Suprapubic skin (tissue), 4 donors: Measurements from ENCODE around the gene CPEB3. TPM values are rescaled to one million over a fixed set of nuclear protein-coding genes. Genes with fewer than 3 reads are reported as not detected.

Experiments
- DNase-seq, 2 donors: peaks; one replicate each; pipeline ENCODE4 v3.0.0-alpha.2; 2019; ENCODE audit warnings: low spot score in 2 of 2
- H3K27ac ChIP-seq: fragments of 200-600 bp; sonication (generic); one replicate; pipeline ENCODE4 v1.5.1; 2019
- H3K27me3 ChIP-seq: fragments of 200-600 bp; sonication (generic); one replicate; pipeline ENCODE4 v1.5.1; 2019
- H3K36me3 ChIP-seq: fragments of 200-600 bp; sonication (generic); one replicate; pipeline ENCODE4 v1.5.1; 2019
- H3K4me1 ChIP-seq: fragments of 200-600 bp; sonication (generic); one replicate; pipeline ENCODE4 v1.5.1; 2019
- H3K4me3 ChIP-seq: fragments of 200-600 bp; sonication (generic); one replicate; pipeline ENCODE4 v1.5.1; 2019; ENCODE audit warnings: mild to moderate bottlenecking
- H3K9me3 ChIP-seq: fragments of 200-600 bp; sonication (generic); one replicate; pipeline ENCODE4 v1.5.1; 2019
- EP300 ChIP-seq: sonication (generic); formaldehyde crosslinking; IDR thresholded peaks from one replicate; pipeline ENCODE4 v1.6.1; 2017; ENCODE audit warnings: antibody characterized with exemption
- POLR2A ChIP-seq, 2 donors: fragments of 450-650 bp; IDR thresholded peaks; one replicate each; pipeline ENCODE4 v1.6.1; 2017; ENCODE audit warnings: antibody characterized with exemption in 2 of 2, mild to moderate bottlenecking in 2 of 2, moderate library complexity in 2 of 2
- POLR2AphosphoS5 ChIP-seq, 3 donors: sonication (generic); formaldehyde crosslinking; IDR thresholded peaks; one replicate each; pipeline ENCODE4 v1.6.1; 2017; ENCODE audit warnings: antibody characterized with exemption in 3 of 3
- WGBS: methylation state at CpG from one replicate; pipeline ENCODE4 v1.1.5; 2018; 5-methylcytosine and 5-hydroxymethylcytosine counted together
- total RNA-seq, 4 donors: library from RNA; depleted of rRNA; stranded (reverse); fragments of >200 nt; gene quantifications; one replicate each; pipeline ENCODE4 v1.1.0, GENCODE V29; 2016
- TF ChIP-seq, protein P1 (sequence below), 2 donors: fragments of 200-600 bp in 1 of 2; fragments of 450-650 bp in 1 of 2; sonication (generic) in 1 of 2; IDR thresholded peaks; one replicate each; pipeline ENCODE4 v1.5.1; 2016 to 2019; ENCODE audit warnings: antibody characterized with exemption in 2 of 2, mild to moderate bottlenecking in 1 of 2, moderate library complexity in 1 of 2

The CPEB3 gene
- total RNA-seq, 4 donors from 2014 or later = 7.8 to 19.2 (median 10.4) TPM

DNA sequence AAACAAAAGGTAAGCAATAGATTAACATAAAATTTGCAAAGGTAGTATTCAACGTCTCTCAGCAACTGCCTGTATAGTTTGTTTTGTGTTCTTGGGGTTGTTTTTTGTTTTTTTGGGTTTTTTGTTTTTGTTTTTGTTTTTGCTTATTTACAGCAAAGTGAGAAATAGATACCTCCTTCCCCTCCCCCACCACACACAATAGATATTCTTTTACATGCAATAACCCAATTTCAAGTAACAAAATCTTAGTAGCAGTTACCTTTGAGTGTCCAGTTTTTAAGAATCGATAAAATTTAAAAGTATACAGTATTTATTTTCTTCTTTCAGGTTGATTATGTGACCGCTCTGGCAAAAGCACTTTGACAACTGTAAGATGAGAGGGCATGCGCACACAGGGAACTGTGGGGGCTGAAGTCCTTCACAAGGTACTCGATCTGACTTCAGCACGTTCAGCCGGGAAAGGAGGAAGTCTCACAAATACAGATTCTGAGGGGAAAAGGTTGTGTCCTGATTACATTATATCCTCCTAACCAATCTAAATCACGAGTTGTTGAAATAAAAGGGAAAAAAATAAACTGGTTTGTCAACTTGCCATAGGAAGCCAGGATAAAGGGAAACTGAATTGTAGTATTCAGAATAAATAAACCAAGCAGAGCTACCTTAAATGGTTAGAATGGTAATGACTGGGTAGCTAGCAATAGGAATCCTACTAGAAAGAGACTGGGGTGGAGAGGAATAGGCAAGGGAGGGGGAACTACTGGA, 47.8 kb downstream of the CPEB3 start:
- Histone ChIP-seq H3K36me3 (no peaks in the 10 kb centered on the region), H3K27me3 (no peaks in the 10 kb centered on the region), H3K4me3 (peak overlapping the region; percentile 35), H3K9me3 (no peaks in the 10 kb centered on the region), H3K27ac (peak overlapping the region; percentile 1), H3K4me1 (peaks cover 48% of the 10 kb centered on the region)
- TF ChIP-seq, protein P1, sequence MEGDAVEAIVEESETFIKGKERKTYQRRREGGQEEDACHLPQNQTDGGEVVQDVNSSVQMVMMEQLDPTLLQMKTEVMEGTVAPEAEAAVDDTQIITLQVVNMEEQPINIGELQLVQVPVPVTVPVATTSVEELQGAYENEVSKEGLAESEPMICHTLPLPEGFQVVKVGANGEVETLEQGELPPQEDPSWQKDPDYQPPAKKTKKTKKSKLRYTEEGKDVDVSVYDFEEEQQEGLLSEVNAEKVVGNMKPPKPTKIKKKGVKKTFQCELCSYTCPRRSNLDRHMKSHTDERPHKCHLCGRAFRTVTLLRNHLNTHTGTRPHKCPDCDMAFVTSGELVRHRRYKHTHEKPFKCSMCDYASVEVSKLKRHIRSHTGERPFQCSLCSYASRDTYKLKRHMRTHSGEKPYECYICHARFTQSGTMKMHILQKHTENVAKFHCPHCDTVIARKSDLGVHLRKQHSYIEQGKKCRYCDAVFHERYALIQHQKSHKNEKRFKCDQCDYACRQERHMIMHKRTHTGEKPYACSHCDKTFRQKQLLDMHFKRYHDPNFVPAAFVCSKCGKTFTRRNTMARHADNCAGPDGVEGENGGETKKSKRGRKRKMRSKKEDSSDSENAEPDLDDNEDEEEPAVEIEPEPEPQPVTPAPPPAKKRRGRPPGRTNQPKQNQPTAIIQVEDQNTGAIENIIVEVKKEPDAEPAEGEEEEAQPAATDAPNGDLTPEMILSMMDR (IDR thresholded peaks at IDR 0.05) = no peak
- TF ChIP-seq POLR2AphosphoS5 (IDR thresholded peaks at IDR 0.05) = no peak
- no peak for TF ChIP-seq EP300
- 6% methylated on average over 8 of the region's 8 CpGs for WGBS
- DNase-seq = no peak

DNA sequence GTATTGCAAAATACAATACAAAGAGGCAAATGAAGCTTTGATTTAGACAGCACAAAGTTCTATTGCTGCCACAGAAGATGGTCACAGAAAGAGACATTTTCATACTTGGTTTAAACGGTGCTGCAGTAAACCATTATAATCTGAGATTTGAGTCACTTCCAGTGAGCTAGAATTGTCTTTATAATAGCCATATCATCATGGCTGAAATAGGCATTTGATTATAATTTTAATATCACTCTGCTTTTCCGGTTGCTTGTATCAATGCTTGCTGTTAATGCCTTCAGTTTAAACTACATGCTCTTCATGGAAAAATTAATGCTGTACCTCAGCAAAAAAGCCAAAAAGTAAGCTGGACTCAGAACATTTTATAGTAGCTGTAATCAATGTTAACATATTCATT, 48.5 kb downstream of the CPEB3 start:
- Histone ChIP-seq H3K36me3 (no peaks in the 10 kb centered on the region), H3K27ac (no peak overlapping the region), H3K4me1 (peaks cover 55% of the 10 kb centered on the region), H3K4me3 (no peak overlapping the region), H3K9me3 (no peaks in the 10 kb centered on the region), H3K27me3 (no peaks in the 10 kb centered on the region)
- DNase-seq = no peak
- no peak for TF ChIP-seq POLR2A (IDR thresholded peaks at IDR 0.05)
- no peak for TF ChIP-seq POLR2AphosphoS5 (IDR thresholded peaks at IDR 0.05)
- TF ChIP-seq EP300 = no peak
- TF ChIP-seq, protein P1 (IDR thresholded peaks at IDR 0.05) = no peak
- 53% methylated on average over 2 of the region's 2 CpGs for WGBS

DNA sequence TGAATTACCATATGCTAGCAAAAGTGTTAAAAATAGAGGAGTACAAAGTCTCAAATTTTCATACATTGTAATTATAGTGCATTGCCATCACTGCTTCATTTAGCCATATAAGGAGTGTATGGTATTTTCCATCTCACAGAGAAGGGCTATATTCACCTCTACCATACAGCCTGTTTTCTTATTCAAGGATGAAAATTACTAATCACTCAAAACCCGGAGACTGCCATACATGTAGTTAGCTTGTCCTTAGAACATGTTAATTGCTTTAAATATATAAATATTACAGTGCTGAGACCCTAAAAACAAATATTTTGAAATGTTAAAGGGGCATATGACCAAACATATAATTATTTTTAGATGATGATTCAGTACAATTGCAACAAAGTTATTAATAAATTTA, 49.4 kb downstream of the CPEB3 start:
- DNase-seq = no peak
- 26% methylated on average over 1 of the region's 1 CpG for WGBS
- Histone ChIP-seq H3K9me3 (no peaks in the 10 kb centered on the region), H3K27ac (peak overlapping the region; percentile 95), H3K27me3 (no peaks in the 10 kb centered on the region), H3K36me3 (no peaks in the 10 kb centered on the region), H3K4me3 (peak overlapping the region; percentile 91), H3K4me1 (peaks cover 56% of the 10 kb centered on the region)
- no peak for TF ChIP-seq POLR2AphosphoS5 (IDR thresholded peaks at IDR 0.05)
- TF ChIP-seq, protein P1 (IDR thresholded peaks at IDR 0.05) = no peak
- TF ChIP-seq EP300 = no peak

DNA sequence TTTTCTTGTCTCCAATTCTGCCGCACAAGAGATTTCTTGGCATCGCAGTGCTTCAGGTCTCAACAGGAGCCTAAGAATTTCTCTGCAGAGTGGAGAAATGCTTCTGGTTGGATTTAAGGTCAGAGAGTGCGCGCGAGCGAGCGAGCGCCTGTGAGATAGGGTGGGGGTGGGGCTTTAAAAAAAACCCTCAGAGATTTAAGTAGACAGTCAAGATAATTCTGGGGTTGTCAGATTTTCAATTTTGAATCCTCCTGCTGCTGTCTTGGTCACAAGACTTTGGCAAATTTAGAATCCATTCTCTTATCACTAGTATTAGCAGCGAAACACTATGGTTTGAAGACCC, 49.7 kb downstream of the CPEB3 start:
- TF ChIP-seq EP300 = no peak
- TF ChIP-seq, protein P1 (IDR thresholded peaks at IDR 0.05) = no peak
- no peak for TF ChIP-seq POLR2AphosphoS5 (IDR thresholded peaks at IDR 0.05)
- no peak for TF ChIP-seq POLR2A (IDR thresholded peaks at IDR 0.05)
- no peaks in the 10 kb centered on the region for H3K9me3 ChIP-seq
- no peaks in the 10 kb centered on the region for H3K36me3 ChIP-seq
- peak overlapping the region; percentile 95 for H3K27ac ChIP-seq
- peaks cover 56% of the 10 kb centered on the region for H3K4me1 ChIP-seq
- DNase-seq = no peak
- WGBS = 19% methylated on average over 9 of the region's 9 CpGs
- H3K4me3 ChIP-seq = peak overlapping the region; percentile 91
- no peaks in the 10 kb centered on the region for H3K27me3 ChIP-seq

DNA sequence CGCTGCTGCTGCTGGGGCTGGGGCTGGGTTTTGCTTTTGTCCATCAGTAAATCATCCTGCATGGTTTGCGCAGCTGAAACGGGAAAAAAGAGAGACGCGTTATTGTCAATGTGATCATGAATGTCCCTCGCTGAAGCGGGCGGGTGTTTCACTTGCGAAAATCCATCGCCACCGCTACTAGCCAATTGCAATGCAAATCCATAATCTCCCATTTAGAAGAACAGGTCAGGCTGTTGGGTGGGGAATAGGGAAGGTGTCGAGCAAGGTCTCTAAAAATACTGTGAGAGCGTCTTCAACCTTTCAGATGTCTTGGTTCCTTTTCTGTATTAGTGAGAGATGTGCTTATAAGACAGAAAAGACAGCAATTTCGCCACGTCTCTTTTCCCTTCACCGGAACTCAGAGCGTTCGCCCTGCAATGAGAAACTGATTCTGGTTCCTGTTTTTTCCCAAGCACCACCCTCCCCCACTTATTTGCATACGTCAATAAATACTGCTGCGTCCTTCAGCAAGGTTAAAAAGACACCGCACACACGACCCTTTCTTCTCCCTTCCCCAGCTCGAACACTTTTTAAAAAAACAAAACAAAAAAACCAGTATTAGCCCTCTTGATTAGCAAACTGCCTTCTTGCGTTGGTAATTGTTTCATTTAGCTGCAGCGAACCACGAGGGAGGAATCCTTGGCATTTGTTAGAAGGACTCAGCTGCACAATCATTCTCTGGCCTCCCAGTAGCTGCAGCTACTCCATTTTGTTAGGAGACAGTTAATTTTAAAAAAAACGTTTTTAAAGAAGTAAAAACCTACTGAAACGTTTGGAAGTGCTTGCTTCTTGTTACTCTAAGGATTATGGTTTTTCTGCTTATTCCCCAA, 50.4 kb downstream of the CPEB3 start:
- Histone ChIP-seq H3K36me3 (no peaks in the 10 kb centered on the region), H3K4me3 (peak overlapping the region; percentile 91), H3K27me3 (no peaks in the 10 kb centered on the region), H3K9me3 (no peaks in the 10 kb centered on the region), H3K4me1 (peaks cover 56% of the 10 kb centered on the region), H3K27ac (peak overlapping the region; percentile 95)
- DNase-seq = peak; percentile 68 to 84
- no peak for TF ChIP-seq EP300
- peak in 1 of 2 donors; percentile 47 for TF ChIP-seq POLR2A (IDR thresholded peaks at IDR 0.05)
- 0% methylated on average over 28 of the region's 28 CpGs for WGBS
